SJCRH30 (cell line): ENCODE data around the gene RPS6KC1. TPM values are rescaled to one million over a fixed set of nuclear protein-coding genes. Genes with fewer than 3 reads are reported as not detected.
"Not testable (repeated sequence)": the region's sequence is repeated elsewhere in the genome, so short reads cannot be mapped to it uniquely, and the experiment has no call there.

Source experiments
- DNase-seq, 2 experiments: peaks; one replicate each; pipeline ENCODE4 v3.0.0-alpha.2; 2015 to 2020
- H3K27ac ChIP-seq: fragments of 250-450 bp; sonication (Bioruptor Pico); 2 replicates; pipeline ENCODE4 v1.5.1; 2020; ENCODE audit warnings: mild to moderate bottlenecking, moderate library complexity
- H3K27me3 ChIP-seq: fragments of 250-450 bp; sonication (Bioruptor Pico); 2 replicates; pipeline ENCODE4 v1.5.1; 2020; ENCODE audit warnings: mild to moderate bottlenecking, moderate library complexity
- H3K36me3 ChIP-seq: fragments of 250-450 bp; sonication (Bioruptor Pico); 2 replicates; pipeline ENCODE4 v1.5.1; 2020; ENCODE audit warnings: mild to moderate bottlenecking, moderate library complexity
- H3K4me1 ChIP-seq: fragments of 250-450 bp; sonication (Bioruptor Pico); 2 replicates; pipeline ENCODE4 v1.5.1; 2020; ENCODE audit warnings: mild to moderate bottlenecking, moderate library complexity
- H3K4me3 ChIP-seq: fragments of 250-450 bp; sonication (Bioruptor Pico); 2 replicates; pipeline ENCODE4 v1.5.1; 2020; ENCODE audit warnings: mild to moderate bottlenecking, moderate library complexity
- H3K9me3 ChIP-seq: fragments of 250-450 bp; sonication (Bioruptor Pico); replicated peaks from 2 replicates; pipeline ENCODE4 v1.5.1; 2020; ENCODE audit warnings: mild to moderate bottlenecking, moderate library complexity
- total RNA-seq: library from RNA; depleted of rRNA; stranded (reverse); fragments of >200 nt; shearing (Covaris generic); gene quantifications from 2 replicates; pipeline ENCODE4 v1.2.3, GENCODE V29; 2014; rRNA removed

Gene RPS6KC1
- total RNA-seq, 1 experiment from 2014 or later, result 37.4 TPM

DNA sequence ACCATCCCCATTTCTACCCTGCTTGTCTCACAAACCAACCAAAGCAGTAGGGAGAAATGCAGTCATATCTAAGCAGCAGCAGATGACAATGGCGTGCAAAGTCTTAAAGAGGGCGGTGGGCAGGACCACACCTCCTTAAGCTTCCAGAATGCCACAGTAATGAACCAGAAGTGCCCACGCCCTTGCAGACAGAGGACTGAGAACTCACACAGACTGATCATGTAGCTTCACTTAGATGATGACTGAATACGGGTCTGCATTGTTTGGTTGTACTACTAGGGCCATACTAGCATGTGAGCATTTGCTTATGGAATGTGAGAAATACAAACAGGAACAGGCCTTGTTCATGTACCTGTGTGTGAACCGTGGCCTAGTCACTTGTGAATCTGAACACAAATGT lies 246.0 kb downstream of the RPS6KC1 start:
- no peaks in the 10 kb centered on the region for H3K36me3 ChIP-seq
- H3K4me3 ChIP-seq, result no peak overlapping the region
- no peaks in the 10 kb centered on the region for H3K27me3 ChIP-seq
- H3K27ac ChIP-seq, result no peak overlapping the region
- H3K9me3 ChIP-seq, result peaks cover 4% of the 10 kb centered on the region; the same call in 1 of the 2 replicates
- 0 out of 2 replicates have a peak, but pooled peaks cover 2% of the 10 kb centered on the region for H3K4me1 ChIP-seq
- DNase-seq, result no peak

GRCh38 chr1:213300433-213300832 lies 249.4 kb downstream of the RPS6KC1 start:
- DNase-seq, result no peak

DNA sequence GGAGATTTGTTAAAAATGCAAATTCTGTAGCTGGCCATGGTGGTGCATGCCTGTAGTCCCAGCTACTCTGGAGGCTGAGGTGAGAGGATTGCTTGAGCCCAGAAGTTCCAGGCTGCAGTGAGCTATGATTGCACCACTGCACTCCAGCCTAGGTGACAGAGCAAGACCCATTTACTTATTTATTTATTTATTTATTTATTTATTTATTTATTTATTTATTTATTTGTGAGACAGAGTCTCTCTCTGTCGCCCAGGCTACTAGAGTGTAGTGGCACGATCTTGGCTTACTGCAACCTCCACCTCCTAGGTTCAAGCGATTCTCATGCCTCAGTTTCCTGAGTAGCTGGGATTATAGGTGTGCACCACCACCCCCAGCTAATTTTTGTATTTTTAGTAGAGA lies 250.5 kb downstream of the RPS6KC1 start:
- DNase-seq, H3K4me3 ChIP-seq, H3K9me3 ChIP-seq, H3K27ac ChIP-seq, H3K27me3 ChIP-seq, H3K4me1 ChIP-seq, H3K36me3 ChIP-seq: not testable (repeated sequence)

More at GRCh38 chr1:213300433-213300832, 249.4 kb downstream of the RPS6KC1 start:
- Histone ChIP-seq H3K4me1 (0 out of 2 replicates have a peak, but pooled peaks cover 2% of the 10 kb centered on the region), H3K9me3 (peaks cover 4% of the 10 kb centered on the region; the same call in 1 of the 2 replicates), H3K4me3 (no peak overlapping the region), H3K27ac (no peak overlapping the region), H3K27me3 (no peaks in the 10 kb centered on the region), H3K36me3 (no peaks in the 10 kb centered on the region)

DNA sequence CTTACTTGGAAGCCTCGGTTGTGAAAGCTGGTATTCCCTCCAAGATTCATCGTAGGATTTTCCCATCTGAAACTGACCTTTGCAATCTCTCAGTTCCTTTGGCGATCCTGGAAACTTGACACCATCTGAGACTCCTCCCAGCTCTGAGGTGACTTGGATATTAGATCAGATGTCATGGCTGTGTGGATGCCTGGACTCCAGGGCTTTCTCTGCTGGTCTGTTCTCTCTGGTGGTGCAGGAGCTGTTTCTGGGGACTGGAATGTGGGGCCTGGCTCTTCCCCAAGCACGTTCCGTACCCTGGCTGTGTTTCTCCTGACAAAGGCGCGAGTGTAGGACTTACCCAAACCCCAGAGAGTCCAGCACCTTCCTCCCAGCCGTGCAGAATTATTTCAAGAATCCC lies 252.2 kb downstream of the RPS6KC1 start:
- no peaks in the 10 kb centered on the region for H3K4me1 ChIP-seq
- H3K27me3 ChIP-seq, result no peaks in the 10 kb centered on the region
- no peak overlapping the region for H3K4me3 ChIP-seq
- DNase-seq, result no peak
- no peaks in the 10 kb centered on the region for H3K9me3 ChIP-seq
- no peaks in the 10 kb centered on the region for H3K36me3 ChIP-seq
- H3K27ac ChIP-seq, result no peak overlapping the region

DNA sequence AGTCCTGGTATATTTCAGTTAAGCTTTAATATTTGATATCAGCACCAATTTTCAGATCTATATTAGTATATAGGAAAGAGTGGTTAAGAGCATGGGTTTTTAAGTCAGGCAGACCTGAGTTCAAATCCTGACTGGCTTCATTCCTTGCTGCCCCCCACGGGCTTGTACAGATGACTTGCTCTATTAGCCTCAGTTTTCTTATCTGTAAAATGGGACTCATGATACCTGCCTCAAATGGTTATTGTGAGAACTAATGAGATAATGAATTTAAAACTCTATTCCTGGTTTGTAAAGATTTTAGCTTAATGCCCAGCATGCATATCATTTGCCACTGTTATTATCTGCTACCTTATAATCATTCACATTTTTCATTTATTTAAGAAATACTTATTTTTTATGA lies 264.5 kb downstream of the RPS6KC1 start:
- no peaks in the 10 kb centered on the region for H3K36me3 ChIP-seq
- no peaks in the 10 kb centered on the region for H3K9me3 ChIP-seq
- H3K4me3 ChIP-seq, result no peak overlapping the region
- H3K4me1 ChIP-seq, result no peaks in the 10 kb centered on the region
- no peak overlapping the region for H3K27ac ChIP-seq
- no peaks in the 10 kb centered on the region for H3K27me3 ChIP-seq
- DNase-seq, result no peak

- not testable (repeated sequence) for H3K9me3 ChIP-seq, H3K4me3 ChIP-seq, DNase-seq, H3K27me3 ChIP-seq, H3K36me3 ChIP-seq, H3K27ac ChIP-seq, H3K4me1 ChIP-seq
These were observed 267.4 kb downstream of the RPS6KC1 start for GRCh38 chr1:213318458-213318857.

- Histone ChIP-seq H3K27ac (no peak overlapping the region), H3K36me3 (no peaks in the 10 kb centered on the region)
- DNase-seq, result no peak
These were observed 269.3 kb downstream of the RPS6KC1 start for GRCh38 chr1:213320191-213320870.

More at GRCh38 chr1:213320191-213320870, 269.3 kb downstream of the RPS6KC1 start:
- Histone ChIP-seq H3K4me3 (no peak overlapping the region), H3K9me3 (no peaks in the 10 kb centered on the region), H3K4me1 (no peaks in the 10 kb centered on the region), H3K27me3 (no peaks in the 10 kb centered on the region)

Other genes starting within 250 kb of the RPS6KC1 start
- not detected in 2 replicates for gene SPATA45, start 203.6 kb upstream of the RPS6KC1 start, total RNA-seq
- 24.3 and 28.0 TPM in 2 replicates for gene FLVCR1, start 193.0 kb upstream of the RPS6KC1 start, total RNA-seq
- gene VASH2, start 100.7 kb upstream of the RPS6KC1 start, total RNA-seq, result 129 and 153 TPM in 2 replicates
- 59.9 and 70.7 TPM in 2 replicates for gene ANGEL2, start 35.4 kb upstream of the RPS6KC1 start, total RNA-seq